GM12892 (cell line): ENCODE data around the gene CAPN12.

Source experiments
- POLR2A ChIP-seq: IDR thresholded peaks from 2 replicates; pipeline ENCODE4 v1.6.1; 2011; ENCODE audit warnings: low read depth, low read length, control low read depth
- POLR2AphosphoS5 ChIP-seq: IDR thresholded peaks from 2 replicates; pipeline ENCODE4 v1.6.1; 2011; ENCODE audit warnings: low read depth, low read length, control low read depth
- TAF1 ChIP-seq: IDR thresholded peaks from 2 replicates; pipeline ENCODE4 v1.6.1; 2011; ENCODE audit warnings: low read depth, mild to moderate bottlenecking, control low read depth, low read length, borderline replicate concordance

DNA sequence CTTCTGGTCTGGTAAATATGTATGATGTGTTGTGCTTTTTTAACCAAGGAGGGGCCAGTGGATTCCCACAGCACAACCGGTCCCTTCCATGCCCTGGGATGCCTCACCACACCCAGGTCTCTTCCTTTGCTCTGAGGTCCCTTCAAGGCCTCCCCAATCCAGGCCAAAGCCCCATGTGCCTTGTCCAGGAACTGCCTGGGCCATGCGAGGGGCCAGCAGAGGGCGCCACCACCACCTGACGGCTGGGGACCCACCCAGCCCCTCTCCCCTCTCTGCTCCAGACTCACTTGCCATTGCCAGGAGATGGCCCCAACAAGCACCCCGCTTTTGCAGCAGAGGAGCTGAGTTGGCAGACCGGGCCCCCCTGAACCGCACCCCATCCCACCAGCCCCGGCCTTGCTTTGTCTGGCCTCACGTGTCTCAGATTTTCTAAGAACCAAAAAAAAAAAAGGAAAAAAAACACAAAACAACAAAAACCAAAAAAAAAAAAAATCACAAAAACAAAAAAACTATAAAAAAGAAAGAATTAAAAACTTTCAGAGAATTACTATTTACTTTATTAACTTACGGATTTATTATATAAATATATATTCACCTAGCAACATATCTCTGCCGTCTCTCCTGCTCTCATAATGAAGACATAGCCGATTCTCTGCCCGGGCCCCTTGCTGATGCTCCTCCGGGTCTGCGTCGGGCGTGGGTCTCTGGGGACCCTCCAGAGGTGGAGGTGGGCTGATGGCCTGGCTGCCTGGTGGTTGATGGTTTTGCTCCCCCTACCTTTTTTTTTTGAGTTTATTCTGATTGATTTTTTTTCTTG is 14.4 kb downstream of the CAPN12 start:
- TF ChIP-seq TAF1, result no peak
- TF ChIP-seq POLR2AphosphoS5, result no peak
- TF ChIP-seq POLR2A, result no peak
